H9 (cell line): ENCODE data around the gene CASQ2. TPM values are rescaled to one million over a fixed set of nuclear protein-coding genes. Genes with fewer than 3 reads are reported as not detected.
A peak's percentile ranks its signal among the peaks of the same experiment; 100 is the strongest.

ENCODE experiments used
- DNase-seq: peaks from one replicate; pipeline ENCODE4 v3.0.0-alpha.2; 2017
- H2AFZ ChIP-seq: one replicate; pipeline ENCODE4 v1.6.1; 2013; ENCODE audit warnings: mild to moderate bottlenecking, low read length, control low read depth, moderate library complexity
- H2AK5ac ChIP-seq: 2 replicates; pipeline ENCODE4 v1.6.1; 2013; ENCODE audit warnings: low read length, control low read depth, mixed read lengths; ENCODE audit not compliant: insufficient read length
- H2BK120ac ChIP-seq: one replicate; pipeline ENCODE4 v1.6.1; 2013; ENCODE audit warnings: low read depth, mild to moderate bottlenecking, low read length, control low read depth, inconsistent platforms; ENCODE audit not compliant: poor library complexity, severe bottlenecking
- H2BK12ac ChIP-seq: 2 replicates; pipeline ENCODE4 v1.6.1; 2013; ENCODE audit warnings: low read length, control low read depth, mixed read lengths, low read depth; ENCODE audit not compliant: insufficient read length
- H2BK15ac ChIP-seq: 2 replicates; pipeline ENCODE4 v1.6.1; 2013; ENCODE audit warnings: low read depth, low read length, control low read depth
- H2BK20ac ChIP-seq: one replicate; pipeline ENCODE4 v1.6.1; 2013; ENCODE audit warnings: low read depth, mild to moderate bottlenecking, low read length, control low read depth, inconsistent platforms; ENCODE audit not compliant: poor library complexity, severe bottlenecking
- H2BK5ac ChIP-seq: 2 replicates; pipeline ENCODE4 v1.6.1; 2013; ENCODE audit warnings: low read length, control low read depth, mixed read lengths; ENCODE audit not compliant: insufficient read length
- H3K14ac ChIP-seq: 2 replicates; pipeline ENCODE4 v1.6.1; 2013; ENCODE audit warnings: low read length, control low read depth; ENCODE audit not compliant: insufficient read depth
- H3K18ac ChIP-seq: 2 replicates; pipeline ENCODE4 v1.6.1; 2013; ENCODE audit warnings: low read depth, mild to moderate bottlenecking, mixed read lengths, low read length, control low read depth; ENCODE audit not compliant: insufficient read length
- H3K23ac ChIP-seq: 2 replicates; pipeline ENCODE4 v1.6.1; 2013; ENCODE audit warnings: low read length, control low read depth, mixed read lengths, low read depth; ENCODE audit not compliant: insufficient read length
- H3K23me2 ChIP-seq: 2 replicates; pipeline ENCODE4 v1.6.1; 2013; ENCODE audit warnings: low read depth, mild to moderate bottlenecking, mixed read lengths, low read length, control low read depth; ENCODE audit not compliant: insufficient read length, poor library complexity, severe bottlenecking
- H3K27ac ChIP-seq: 2 replicates; pipeline ENCODE4 v1.5.1; 2013; ENCODE audit warnings: low read length, control low read depth, mixed read lengths, low read depth; ENCODE audit not compliant: insufficient read length
- H3K27me3 ChIP-seq: 2 replicates; pipeline ENCODE4 v1.6.1; 2013; ENCODE audit warnings: low read length, control low read depth, inconsistent platforms; ENCODE audit not compliant: insufficient read depth
- H3K4ac ChIP-seq: 2 replicates; pipeline ENCODE4 v1.6.1; 2013; ENCODE audit warnings: low read depth, mild to moderate bottlenecking, control low read depth, inconsistent platforms, low read length, moderate library complexity
- H3K4me1 ChIP-seq: 2 replicates; pipeline ENCODE4 v1.6.1; 2013; ENCODE audit warnings: low read length, control low read depth, inconsistent platforms; ENCODE audit not compliant: insufficient read depth
- H3K4me2 ChIP-seq: 2 replicates; pipeline ENCODE4 v1.6.1; 2013; ENCODE audit warnings: low read length, control low read depth, mixed read lengths; ENCODE audit not compliant: insufficient read length, insufficient read depth
- H3K56ac ChIP-seq: 2 replicates; pipeline ENCODE4 v1.6.1; 2013; ENCODE audit warnings: low read depth, mild to moderate bottlenecking, mixed read lengths, low read length, control low read depth; ENCODE audit not compliant: insufficient read length
- H3K79me1 ChIP-seq: 2 replicates; pipeline ENCODE4 v1.6.1; 2013; ENCODE audit warnings: low read depth, mild to moderate bottlenecking, moderate library complexity, low read length, control low read depth, inconsistent platforms; ENCODE audit not compliant: insufficient read depth, poor library complexity, severe bottlenecking
- H3K79me2 ChIP-seq: 2 replicates; pipeline ENCODE4 v1.6.1; 2013; ENCODE audit warnings: low read length, control low read depth, inconsistent platforms; ENCODE audit not compliant: insufficient read depth
- H3K9ac ChIP-seq: 2 replicates; pipeline ENCODE4 v1.6.1; 2013; ENCODE audit warnings: low read length, control low read depth, mixed read lengths; ENCODE audit not compliant: insufficient read length; ENCODE audit errors: extremely low read depth
- H3K9me3 ChIP-seq: one replicate; pipeline ENCODE4 v1.6.1; 2013; ENCODE audit warnings: low read depth, low read length, inconsistent platforms; ENCODE audit not compliant: control insufficient read depth
- H3T11ph ChIP-seq: one replicate; pipeline ENCODE4 v1.6.1; 2013; ENCODE audit warnings: mild to moderate bottlenecking, low read length, control low read depth, inconsistent platforms
- H4K20me1 ChIP-seq: one replicate; pipeline ENCODE4 v1.6.1; 2013; ENCODE audit not compliant: control insufficient read depth, insufficient read length, insufficient read depth
- H4K5ac ChIP-seq: 2 replicates; pipeline ENCODE4 v1.6.1; 2013; ENCODE audit warnings: low read depth, mild to moderate bottlenecking, mixed read lengths, low read length, control low read depth; ENCODE audit not compliant: insufficient read length
- H4K8ac ChIP-seq: replicated peaks from 2 replicates; pipeline ENCODE4 v1.6.1; 2013; ENCODE audit warnings: low read length, control low read depth, mixed read lengths, low read depth; ENCODE audit not compliant: insufficient read length
- H4K91ac ChIP-seq: 2 replicates; pipeline ENCODE4 v1.6.1; 2013; ENCODE audit warnings: low read depth, mild to moderate bottlenecking, moderate library complexity, mixed read lengths, low read length, control low read depth; ENCODE audit not compliant: insufficient read length
- H3K27ac Mint-ChIP-seq, 3 experiments: 2 replicates in 2 of 3; 3 replicates in 1 of 3; pipeline ENCODE4 v1.8.0; 2020 to 2021; ENCODE audit warnings: mixed read lengths in 3 of 3, mild to moderate bottlenecking in 1 of 3, moderate library complexity in 1 of 3
- H3K27me3 Mint-ChIP-seq: 2 replicates; pipeline ENCODE4 v1.8.0; 2021; ENCODE audit warnings: low read depth, mild to moderate bottlenecking, moderate library complexity, mixed read lengths
- H3K36me3 Mint-ChIP-seq, 3 experiments: 2 replicates in 2 of 3; 3 replicates in 1 of 3; pipeline ENCODE4 v1.8.0; 2020 to 2021; ENCODE audit warnings: low read depth in 3 of 3, mixed read lengths in 3 of 3; ENCODE audit not compliant: insufficient read depth in 1 of 3
- H3K4me1 Mint-ChIP-seq, 2 experiments: 2 replicates each; pipeline ENCODE4 v1.8.0; 2020; ENCODE audit warnings: mixed read lengths in 2 of 2
- H3K4me3 Mint-ChIP-seq, 2 experiments: 2 replicates in 1 of 2; 3 replicates in 1 of 2; pipeline ENCODE4 v1.8.0; 2020 to 2021; ENCODE audit warnings: mild to moderate bottlenecking in 2 of 2, mixed read lengths in 2 of 2, moderate library complexity in 1 of 2
- H3K9me3 Mint-ChIP-seq, 2 experiments: 2 replicates in 1 of 2; 3 replicates in 1 of 2; pipeline ENCODE4 v1.8.0; 2020; ENCODE audit warnings: mild to moderate bottlenecking in 2 of 2, mixed read lengths in 2 of 2, moderate library complexity in 1 of 2
- WGBS: extraction: QIAGEN DNeasy Blood & Tissue Kit; methylation state at CpG from one replicate; pipeline ENCODE4 v1.1.7; 2013; ENCODE audit warnings: missing lambda C conversion rate, low lambda C conversion rate, mixed read lengths; ENCODE audit not compliant: insufficient read length; ENCODE audit errors: extremely low coverage; 5-methylcytosine and 5-hydroxymethylcytosine counted together
- total RNA-seq: library from RNA; stranded (reverse); gene quantifications from 2 replicates; pipeline ENCODE4 v1.2.1, GENCODE V29; 2021
- TF ChIP-seq, protein P1 (sequence below): fragments of 200-600 bp; sonication (generic); conservative IDR thresholded peaks from 3 replicates; pipeline ENCODE4 v1.8.0; 2021; ENCODE audit warnings: antibody characterized with exemption, mild to moderate bottlenecking

CASQ2 gene
- total RNA-seq, 1 experiment from 2014 or later, result not detected

DNA sequence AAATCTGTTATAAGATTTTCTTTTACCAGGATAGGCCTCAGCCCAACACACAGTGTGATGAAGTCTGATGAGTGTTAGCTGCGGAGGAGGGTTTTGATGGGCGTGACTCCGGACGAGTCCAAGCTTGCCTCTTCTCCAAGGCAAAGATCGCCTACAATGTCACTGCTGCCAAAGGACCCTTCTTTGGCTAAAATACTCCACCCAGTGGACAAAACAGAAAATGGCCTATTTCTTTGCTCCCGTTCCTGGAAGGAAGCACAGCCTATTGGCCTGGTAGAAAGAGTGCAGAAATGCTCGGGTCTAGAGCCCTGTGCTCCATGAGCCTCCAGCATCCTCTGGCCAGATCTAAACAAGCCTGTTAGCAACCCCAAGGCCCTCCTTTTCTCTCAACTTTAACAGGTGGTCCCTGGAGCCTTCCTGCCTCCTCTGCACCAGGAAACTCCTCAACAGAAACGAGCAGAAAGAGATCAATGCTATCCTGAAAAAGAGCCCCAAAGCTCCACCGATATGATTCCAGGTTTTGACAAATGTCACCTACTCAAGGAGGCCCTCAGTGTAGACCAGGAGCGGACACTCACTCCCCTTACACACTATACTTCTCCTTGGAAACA lies 3.4 kb upstream of the CASQ2 start:
- H4K20me1 ChIP-seq, result no peaks in the 10 kb centered on the region
- peak; percentile 88 for DNase-seq
- H3K4me3 Mint-ChIP-seq, result peak overlapping the region in 1 of 2 experiments; percentile 35; a peak in 2 of 5 replicates
- no peak overlapping the region for H3K14ac ChIP-seq
- no CpG with 5 or more reads among the region's 10 CpGs for WGBS
- peak overlapping the region; percentile 70 for H3K18ac ChIP-seq
- H3K79me2 ChIP-seq, result no peaks in the 10 kb centered on the region
- no peak overlapping the region for H3K23ac ChIP-seq
- H2BK12ac ChIP-seq, result no peak overlapping the region
- H3K79me1 ChIP-seq, result no peaks in the 10 kb centered on the region
- no peak overlapping the region for H4K91ac ChIP-seq
- peak overlapping the region; percentile 90 for H2AFZ ChIP-seq
- no peak overlapping the region for H3K27ac ChIP-seq
- peaks cover 6 to 8% of the 10 kb centered on the region in 2 experiments for H3K4me1 Mint-ChIP-seq
- H3K9ac ChIP-seq, result no peak overlapping the region
- H2BK15ac ChIP-seq, result no peak overlapping the region
- H3K23me2 ChIP-seq, result no peaks in the 10 kb centered on the region
- no peaks in the 10 kb centered on the region for H3K9me3 ChIP-seq
- TF ChIP-seq, protein P1, sequence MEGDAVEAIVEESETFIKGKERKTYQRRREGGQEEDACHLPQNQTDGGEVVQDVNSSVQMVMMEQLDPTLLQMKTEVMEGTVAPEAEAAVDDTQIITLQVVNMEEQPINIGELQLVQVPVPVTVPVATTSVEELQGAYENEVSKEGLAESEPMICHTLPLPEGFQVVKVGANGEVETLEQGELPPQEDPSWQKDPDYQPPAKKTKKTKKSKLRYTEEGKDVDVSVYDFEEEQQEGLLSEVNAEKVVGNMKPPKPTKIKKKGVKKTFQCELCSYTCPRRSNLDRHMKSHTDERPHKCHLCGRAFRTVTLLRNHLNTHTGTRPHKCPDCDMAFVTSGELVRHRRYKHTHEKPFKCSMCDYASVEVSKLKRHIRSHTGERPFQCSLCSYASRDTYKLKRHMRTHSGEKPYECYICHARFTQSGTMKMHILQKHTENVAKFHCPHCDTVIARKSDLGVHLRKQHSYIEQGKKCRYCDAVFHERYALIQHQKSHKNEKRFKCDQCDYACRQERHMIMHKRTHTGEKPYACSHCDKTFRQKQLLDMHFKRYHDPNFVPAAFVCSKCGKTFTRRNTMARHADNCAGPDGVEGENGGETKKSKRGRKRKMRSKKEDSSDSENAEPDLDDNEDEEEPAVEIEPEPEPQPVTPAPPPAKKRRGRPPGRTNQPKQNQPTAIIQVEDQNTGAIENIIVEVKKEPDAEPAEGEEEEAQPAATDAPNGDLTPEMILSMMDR, result peak; percentile 85
- H2AK5ac ChIP-seq, result no peak overlapping the region
- H2BK120ac ChIP-seq, result no peak overlapping the region
- H4K8ac ChIP-seq, result no peak overlapping the region
- H3K56ac ChIP-seq, result no peak overlapping the region
- no peak overlapping the region for H3T11ph ChIP-seq
- H3K9me3 Mint-ChIP-seq, result no peaks in the 10 kb centered on the region
- no peak overlapping the region for H3K4ac ChIP-seq
- H2BK5ac ChIP-seq, result no peak overlapping the region
- H3K4me1 ChIP-seq, result no peaks in the 10 kb centered on the region
- H3K27me3 Mint-ChIP-seq, result no peaks in the 10 kb centered on the region; the same call in 1 of the 2 replicates
- no peaks in the 10 kb centered on the region for H3K36me3 Mint-ChIP-seq
- H3K27ac Mint-ChIP-seq, result peak overlapping the region in 1 of 3 experiments; percentile 41; a peak in 3 of 7 replicates
- no peak overlapping the region for H2BK20ac ChIP-seq
- no peaks in the 10 kb centered on the region for H3K27me3 ChIP-seq
- no peak overlapping the region for H4K5ac ChIP-seq
- H3K4me2 ChIP-seq, result peak overlapping the region; percentile 48
